Frontal cortex (tissue), 4 donors: ENCODE measurements around the gene PLA2G6. TPM values are rescaled to one million over a fixed set of nuclear protein-coding genes. Genes with fewer than 3 reads are reported as not detected.
A peak's percentile ranks its signal among the peaks of the same experiment; 100 is the strongest.
"Not testable (repeated sequence)": the region's sequence is repeated elsewhere in the genome, so short reads cannot be mapped to it uniquely, and the experiment has no call there.

ENCODE experiments used
- DNase-seq, 2 donors: peaks; one replicate each; pipeline ENCODE4 v3.0.0; 2012; ENCODE audit warnings: low spot score in 2 of 2
- FAIRE-seq: peaks from 2 replicates; lab custom pipeline; 2012; peaks lifted over from hg19 to GRCh38; lab: Jason Lieb, UNC
- total RNA-seq: library from RNA; depleted of rRNA; stranded (reverse); fragments of >200 nt; gene quantifications from one replicate; pipeline ENCODE4 v1.2.3, GENCODE V29; 2014
- donor health status: control.
- donor health status: control.
- donor health status: control.

PLA2G6 gene
- total RNA-seq, 1 donor from 2014 or later, result 19.6 TPM

- peak in 1 of 2 donors; percentile 70 for DNase-seq
- FAIRE-seq, result no peak
Observed at GRCh38 chr22:38172832-38173640, 8.6 kb downstream of the PLA2G6 start.

GRCh38 chr22:38171927-38172831 is 9.5 kb downstream of the PLA2G6 start:
- DNase-seq (no peak), FAIRE-seq (no peak)

DNA sequence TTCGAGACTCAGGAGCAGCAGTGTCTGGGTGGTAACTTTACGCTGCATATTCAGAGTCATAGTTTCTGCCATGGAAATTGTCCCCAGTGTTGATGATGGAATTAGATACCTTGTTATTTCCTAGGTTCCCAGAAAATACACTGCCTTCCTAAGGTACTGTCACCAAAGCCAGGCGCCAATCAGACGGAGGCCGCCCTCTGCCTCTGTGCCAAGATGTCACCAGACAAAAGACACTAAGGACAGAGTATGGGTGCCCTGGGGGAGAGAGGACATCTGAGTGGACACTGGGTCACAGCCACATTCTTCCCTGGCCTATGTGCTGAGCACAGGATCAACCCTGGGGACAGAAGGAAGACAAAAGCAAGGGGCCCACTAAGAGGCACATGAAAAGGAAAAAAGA is 11.2 kb downstream of the PLA2G6 start:
- FAIRE-seq, result no peak

DNA sequence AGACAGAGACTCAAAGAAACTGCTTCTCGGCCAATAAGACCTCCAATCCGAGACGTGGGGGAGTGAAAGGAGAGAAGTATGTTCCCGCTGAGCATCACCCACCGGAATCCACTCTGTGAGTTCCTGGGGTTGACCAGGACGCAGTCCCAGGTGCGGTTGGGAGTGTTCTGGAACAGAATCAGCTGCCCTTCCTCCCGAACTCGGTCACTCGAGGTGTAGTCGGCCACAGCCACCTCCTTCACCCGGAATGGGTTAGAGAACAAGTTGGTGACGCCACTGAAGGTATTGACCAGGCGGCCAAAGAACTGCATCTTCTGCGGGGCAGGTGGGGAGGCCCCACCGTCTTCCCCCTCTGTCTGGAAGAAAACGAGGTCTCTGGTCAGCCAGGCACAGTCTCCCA is 12.5 kb downstream of the PLA2G6 start:
- no peak for DNase-seq
- no peak for FAIRE-seq

More for the DNA sequence above, 11.2 kb downstream of the PLA2G6 start:
- no peak for DNase-seq

DNA sequence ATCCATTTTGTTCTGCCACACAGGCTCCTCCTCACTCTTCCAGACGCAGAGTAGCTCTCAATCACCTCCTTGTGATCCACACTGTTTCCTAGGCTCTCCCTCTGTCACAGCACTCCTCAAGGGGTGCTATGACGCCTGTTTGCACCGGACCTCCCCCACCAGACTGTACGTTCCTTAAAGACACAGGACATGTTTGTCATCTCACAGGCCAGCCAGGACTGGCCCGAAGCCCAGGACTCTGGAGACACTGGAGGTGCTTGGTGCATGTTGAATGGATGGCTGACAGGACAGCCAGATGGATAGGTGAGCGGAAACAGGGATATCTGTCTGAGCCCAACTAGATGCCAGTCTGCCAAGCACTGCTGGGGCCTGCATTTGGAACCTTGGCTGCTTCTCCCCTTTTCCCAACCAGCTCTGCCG is 13.6 kb downstream of the PLA2G6 start:
- DNase-seq (no peak), FAIRE-seq (no peak)

DNA sequence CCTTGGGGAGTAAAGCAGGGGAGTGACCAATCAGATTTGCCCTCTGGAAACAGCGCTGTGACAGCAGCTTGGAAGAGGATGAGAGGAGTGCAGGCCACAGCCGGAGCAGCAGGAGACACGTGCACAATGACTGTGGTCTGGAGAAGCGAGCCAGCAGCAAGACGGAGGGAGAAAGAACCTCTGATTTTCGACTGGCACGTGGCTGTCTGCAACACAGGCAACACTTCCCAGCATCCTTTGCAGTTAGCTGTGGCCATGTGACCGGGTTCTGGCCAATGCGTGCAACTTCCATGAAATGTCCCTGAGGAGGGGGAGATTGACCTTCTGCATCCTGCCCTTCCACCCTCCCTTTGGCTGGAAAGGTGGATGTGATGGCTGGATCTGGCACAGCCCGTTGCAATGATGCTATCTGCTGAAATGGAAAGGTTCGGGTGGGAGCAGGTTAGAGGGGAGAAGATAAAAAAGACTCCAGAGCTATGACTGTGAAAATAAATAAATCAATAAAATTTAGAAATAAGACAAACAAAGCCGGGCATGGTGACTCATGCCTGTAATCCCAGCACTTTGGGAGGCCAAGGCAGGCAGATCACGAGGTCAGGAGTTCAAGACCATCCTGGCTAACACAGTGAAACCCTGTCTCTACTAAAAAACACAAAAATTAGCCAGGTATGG is 15.6 kb downstream of the PLA2G6 start:
- no peak for FAIRE-seq
- no peak for DNase-seq

DNA sequence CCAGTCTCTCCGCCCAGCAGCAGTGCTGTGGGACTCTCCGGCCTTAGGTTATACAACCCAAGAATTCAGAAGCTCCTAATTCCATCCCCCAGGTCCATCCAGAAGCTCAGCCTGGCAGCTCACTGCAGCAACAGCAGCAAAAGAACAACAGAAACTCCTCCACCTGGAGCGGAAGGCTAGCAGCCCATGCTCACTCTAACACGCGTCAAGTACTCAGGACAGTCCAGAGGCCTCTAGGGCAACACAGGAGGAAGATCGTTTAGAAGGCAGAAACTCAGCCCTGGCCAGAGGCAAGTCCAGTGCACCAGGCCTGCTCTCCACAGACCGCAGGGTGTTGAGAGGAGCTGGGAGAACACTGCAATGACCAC is 17.1 kb downstream of the PLA2G6 start:
- FAIRE-seq (no peak), DNase-seq (no peak)

DNA sequence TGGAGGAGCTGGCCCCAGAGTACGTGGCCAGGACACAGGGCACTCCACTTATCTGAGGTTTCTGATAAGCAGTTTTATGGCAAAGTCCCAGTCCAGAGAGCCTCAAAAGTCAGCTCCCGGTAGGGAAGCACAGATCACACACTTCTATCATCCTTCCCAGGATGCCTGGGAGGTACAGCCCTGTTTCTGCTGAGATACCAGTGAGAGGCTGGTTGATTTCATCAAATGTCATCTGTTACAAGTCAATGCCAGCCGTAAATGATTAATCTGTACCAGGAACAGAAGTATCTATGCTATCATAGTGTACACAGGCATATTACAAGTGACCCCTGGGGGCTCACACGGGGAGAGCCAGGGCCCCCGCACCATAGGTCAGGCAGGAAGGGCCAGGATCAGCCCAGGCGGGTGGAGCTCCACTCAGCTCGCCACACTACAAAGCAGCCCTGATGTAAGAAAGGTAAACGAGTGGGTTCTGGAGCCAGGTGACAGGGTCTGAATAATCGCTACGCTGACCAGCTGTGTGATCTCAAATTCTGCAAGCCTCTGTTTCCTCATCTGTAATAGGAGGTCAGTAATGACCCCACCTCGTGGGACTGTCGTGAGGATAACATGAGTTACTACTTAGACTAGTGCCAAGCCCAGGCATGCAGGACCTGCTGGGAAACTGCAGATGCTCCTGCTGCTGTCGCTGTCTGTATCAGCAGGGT is 17.6 kb downstream of the PLA2G6 start:
- DNase-seq, result no peak
- FAIRE-seq, result no peak

GRCh38 chr22:38162881-38163843 is 18.5 kb downstream of the PLA2G6 start:
- FAIRE-seq (no peak), DNase-seq (no peak)

GRCh38 chr22:38155703-38156102 is 25.9 kb downstream of the PLA2G6 start:
- no peak for FAIRE-seq
- DNase-seq, result no peak

GRCh38 chr22:38154563-38154915 is 27.1 kb downstream of the PLA2G6 start:
- DNase-seq, FAIRE-seq: not testable (repeated sequence)

DNA sequence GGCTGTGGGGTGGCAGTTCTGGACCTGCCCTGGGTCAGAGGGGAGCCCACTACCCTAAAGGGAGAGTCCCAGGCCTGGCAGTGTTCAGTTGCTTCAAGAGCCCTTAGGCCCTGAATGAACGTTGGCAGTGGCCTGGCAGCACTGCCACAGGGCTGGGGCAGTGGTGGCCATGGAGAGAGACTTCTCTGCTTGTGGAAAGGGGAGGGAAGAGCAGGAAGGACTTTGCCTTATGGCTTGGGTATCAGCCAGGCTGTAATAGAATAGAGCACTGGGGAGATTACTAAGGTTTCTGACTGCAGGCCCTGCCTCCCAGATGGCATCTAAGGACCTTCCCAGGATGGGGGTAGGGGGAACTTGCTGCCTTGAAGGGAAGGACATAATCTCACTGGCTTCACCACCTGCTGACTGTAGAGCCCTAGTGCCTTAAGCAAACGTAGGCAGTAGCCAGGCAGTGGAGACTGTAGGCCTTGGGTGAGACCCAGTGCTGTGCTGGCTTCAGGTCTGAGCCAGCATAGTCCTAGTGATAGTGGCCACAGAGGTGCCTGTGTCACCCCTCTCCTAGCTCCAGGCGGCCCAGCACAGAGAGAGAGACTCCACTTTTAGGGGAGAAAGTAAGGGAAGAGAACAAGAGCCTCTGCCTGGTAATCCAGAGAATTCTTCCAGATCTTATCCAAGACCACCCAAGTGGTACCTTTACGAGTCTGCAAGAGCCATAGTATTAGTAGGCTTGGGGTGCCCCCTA is 27.6 kb downstream of the PLA2G6 start:
- no peak for FAIRE-seq
- DNase-seq, result no peak

GRCh38 chr22:38151126-38151500 is 30.5 kb downstream of the PLA2G6 start:
- no peak for FAIRE-seq
- DNase-seq, result no peak

- FAIRE-seq (no peak), DNase-seq (no peak)
Observed at GRCh38 chr22:38148245-38148644, 33.4 kb downstream of the PLA2G6 start.

DNA sequence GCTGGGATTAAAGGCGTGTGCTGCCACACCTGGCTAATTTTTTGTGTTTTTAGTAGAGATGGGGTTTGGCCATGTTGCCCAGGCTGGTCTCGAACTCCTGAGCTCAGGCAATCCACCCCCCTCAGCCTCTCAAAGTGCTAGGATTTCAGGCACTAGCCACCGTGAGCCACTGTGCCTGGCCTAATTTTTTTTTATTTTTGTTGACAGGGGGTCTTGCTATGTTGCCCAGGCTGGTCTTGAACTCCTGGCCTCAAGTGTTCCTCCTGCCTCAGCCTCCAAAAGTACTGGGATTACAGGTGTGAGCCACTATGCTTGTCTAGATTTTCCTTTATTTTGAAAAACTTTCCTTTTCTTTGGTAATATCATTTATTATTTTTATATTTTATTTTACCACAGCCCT is 35.5 kb downstream of the PLA2G6 start:
- not testable (repeated sequence) for FAIRE-seq, DNase-seq

- no peak for FAIRE-seq
- DNase-seq, result no peak
Observed at GRCh38 chr22:38144025-38144405, 37.6 kb downstream of the PLA2G6 start.

DNA sequence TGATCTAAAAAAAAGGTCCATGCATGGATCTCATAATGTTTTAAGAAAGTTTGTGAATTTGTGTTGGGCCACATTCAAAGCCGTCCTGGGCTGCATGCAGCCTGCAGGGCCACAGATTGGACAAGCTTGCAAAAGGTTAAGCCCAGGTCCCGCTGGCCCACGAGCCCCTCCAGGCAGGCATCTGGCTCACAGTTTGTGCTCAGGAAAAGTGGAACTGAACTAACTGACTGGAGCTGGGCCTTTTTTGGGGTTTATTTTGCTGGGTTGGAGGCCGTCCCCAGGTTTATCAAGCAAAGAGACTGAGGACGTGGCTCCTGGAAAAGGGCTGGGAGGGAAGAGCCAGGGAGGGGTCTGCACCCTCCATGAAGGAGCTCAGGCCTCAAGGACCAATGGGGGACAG is 39.0 kb downstream of the PLA2G6 start:
- FAIRE-seq (no peak), DNase-seq (no peak)
